ENCODE results near the gene TPSAB1.
"Not testable (repeated sequence)": the region's sequence is repeated elsewhere in the genome, so short reads cannot be mapped to it uniquely, and the experiment has no call there.

The TPSAB1 gene

GRCh38 chr16:1240436-1240835, at the start of gene TPSAB1:
Gene TPSAB1 (plus strand): TSS chr16:1240705. CDS start chr16:1240939, 234 bp downstream.
- DNase-seq: not testable (repeated sequence)

DNA sequence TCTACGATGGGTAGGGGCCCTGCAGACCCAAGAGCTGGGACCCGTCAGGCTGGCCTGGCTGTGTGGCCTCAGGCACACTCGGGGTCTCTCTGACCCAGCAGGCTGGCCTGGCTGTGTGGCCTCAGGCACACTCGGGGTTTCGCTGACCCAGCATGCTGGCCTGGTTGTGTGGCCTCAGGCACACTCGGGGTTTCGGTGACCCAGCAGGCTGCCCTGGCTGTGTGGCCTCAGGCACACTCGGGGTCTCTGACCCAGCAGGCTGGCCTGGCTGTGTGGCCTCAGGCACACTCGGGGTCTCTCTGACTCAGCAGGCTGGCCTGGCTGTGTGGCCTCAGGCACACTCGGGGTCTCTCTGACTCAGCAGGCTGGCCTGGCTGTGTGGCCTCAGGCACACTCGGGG, 49.7 kb upstream of the TPSAB1 start:
- not testable (repeated sequence) for DNase-seq

DNA sequence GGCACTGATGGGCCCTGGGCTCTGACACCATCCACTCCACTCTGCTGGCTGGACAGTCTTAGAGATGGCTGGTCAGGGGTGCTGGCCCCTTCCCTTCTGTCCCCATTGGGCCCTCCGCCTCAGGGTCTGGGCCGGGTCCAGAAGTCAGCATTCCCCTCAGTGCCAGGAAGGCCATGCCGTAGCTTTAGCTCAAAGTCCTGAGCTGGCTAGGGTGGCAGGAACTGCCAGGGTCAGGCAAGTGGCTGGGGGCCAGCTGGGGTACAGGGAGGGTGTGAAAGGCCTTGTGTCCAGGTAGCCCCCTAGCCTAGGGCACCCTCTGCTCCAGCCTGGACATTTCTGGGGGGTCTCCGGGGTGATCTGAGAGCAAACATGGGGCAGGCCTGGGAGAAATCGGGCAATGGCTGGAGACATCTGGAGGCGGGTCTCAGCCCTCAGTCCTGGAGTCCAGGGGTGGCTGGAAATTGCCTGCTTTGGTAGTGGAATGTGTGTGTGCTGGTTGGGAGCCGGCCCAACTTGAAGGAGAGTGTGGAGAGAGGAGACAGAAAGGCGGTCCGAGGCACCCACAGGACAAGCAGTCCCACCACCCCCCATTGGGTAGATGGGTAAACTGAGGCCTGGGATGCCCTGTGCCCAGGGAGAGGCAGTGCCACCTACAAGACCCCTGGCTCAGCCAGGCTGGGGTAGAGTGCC, 48.0 kb upstream of the TPSAB1 start:
- no peak for DNase-seq

DNA sequence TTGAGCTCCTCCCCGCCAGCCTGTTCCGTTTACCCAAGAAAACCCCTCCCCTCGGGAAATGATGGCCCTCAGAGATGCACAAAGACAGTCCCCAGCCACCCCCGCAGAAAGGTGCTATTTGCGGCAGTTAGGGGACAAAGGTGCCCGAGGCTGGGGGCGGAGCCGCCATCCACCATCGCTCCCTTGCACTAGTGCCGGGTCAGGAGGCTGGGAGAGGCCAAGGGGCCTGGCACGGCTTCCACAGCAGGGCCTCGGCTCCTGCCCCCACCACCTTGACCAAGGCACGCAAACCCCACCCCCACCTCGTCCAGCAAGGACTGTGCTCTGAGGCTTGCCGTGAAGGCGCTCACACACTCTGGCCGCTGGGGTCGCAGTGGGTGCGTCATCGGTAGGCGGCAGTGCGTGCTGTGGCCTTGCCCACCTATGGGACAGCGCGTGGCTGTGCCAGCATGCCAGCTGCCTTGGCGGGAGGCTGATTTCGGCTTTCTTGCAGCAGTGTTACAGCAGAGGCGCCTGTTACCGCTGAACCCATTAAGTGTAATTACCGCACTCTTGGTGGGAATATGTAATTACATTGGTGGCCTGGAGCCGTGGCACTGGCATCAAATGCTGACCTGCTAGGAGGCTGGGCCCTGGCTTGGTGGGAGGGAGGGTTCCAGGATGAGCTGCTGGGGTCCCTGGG, 47.2 kb upstream of the TPSAB1 start:
- no peak for DNase-seq

GRCh38 chr16:1193825-1194581, 46.5 kb upstream of the TPSAB1 start:
- no peak for DNase-seq

- no peak for DNase-seq
Measured at GRCh38 chr16:1194665-1195392, 45.7 kb upstream of the TPSAB1 start.

GRCh38 chr16:1195393-1195666, 45.2 kb upstream of the TPSAB1 start:
- no peak for DNase-seq

DNA sequence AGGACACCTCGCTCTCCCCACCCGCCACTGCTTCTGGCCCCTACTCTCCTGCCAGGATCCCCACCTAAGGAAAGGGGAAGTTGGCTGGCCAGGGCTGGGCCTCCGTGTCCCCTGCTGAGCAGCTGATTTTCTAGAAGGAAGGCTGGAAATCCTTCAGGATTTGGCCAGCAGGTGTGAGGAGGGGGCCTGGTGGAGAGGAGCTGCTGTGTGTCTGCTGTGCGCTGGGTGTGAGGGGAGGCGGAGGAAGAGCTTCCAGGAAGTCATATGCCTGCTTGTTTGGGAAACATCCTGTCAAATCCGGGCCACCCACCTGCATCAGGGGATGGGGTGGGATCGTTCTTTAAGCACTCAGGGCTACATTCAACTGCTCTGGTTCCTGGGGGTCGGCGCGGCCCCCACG, 44.0 kb upstream of the TPSAB1 start:
- DNase-seq: no peak

- DNase-seq: no peak
Measured at GRCh38 chr16:1197237-1197866, 43.2 kb upstream of the TPSAB1 start.

GRCh38 chr16:1198194-1198593, 42.3 kb upstream of the TPSAB1 start:
- no peak for DNase-seq

DNA sequence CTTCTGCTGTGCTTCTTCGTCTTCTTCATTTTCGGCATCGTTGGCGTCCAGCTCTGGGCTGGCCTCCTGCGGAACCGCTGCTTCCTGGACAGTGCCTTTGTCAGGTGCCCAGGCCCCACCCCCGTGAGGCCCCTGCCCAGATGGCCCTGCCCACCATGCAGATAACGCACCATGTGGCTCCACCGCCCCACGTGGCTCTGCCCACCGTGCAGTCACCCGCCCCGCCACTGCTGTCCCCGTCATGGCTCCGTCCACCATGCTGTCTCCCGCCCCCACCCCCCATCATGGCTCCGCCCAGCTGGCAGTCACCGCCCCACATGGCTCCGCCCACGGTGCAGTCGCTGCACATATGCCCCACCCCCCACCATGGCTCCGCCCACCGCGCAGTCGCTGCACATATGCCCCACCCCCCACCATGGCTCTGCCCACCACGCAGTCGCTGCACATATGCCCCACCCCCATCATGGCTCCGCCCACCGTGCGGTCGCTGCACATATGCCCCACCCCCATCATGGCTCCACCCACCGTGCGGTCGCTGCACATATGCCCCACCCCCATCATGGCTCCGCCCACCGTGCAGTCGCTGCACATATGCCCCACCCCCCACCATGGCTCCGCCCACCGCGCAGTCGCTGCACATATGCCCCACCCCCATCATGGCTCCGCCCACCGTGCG, 41.7 kb upstream of the TPSAB1 start:
- not testable (repeated sequence) for DNase-seq

DNA sequence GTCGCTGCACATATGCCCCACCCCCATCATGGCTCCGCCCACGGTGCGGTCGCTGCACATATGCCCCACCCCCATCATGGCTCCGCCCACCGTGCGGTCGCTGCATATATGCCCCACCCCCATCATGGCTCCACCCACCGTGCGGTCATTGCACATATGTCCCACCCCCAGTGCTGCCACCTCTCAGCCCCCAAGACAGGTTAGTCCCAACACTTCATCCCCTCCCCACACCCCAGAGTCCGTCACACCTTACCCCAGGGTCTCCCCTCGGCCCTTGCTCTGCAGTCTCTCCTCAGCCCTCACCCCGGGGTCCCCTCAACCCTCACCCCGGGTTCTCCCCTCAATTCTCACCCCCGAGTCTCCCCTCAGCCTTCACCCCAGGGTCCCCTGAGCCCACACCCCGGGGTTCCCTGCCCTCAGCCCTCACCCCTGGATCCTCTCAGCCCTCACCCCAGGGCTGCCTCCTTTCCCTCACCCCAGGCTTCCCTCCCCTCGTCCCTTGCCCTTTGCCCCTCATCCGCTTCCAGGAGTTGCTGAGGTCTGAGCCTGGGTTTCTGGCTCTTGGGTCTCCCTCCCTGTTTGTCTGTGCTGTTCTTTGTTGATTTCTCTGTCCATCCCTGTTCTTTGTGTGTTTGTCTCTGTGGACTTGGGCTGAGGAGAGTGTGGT, 41.0 kb upstream of the TPSAB1 start:
- no peak for DNase-seq

DNA sequence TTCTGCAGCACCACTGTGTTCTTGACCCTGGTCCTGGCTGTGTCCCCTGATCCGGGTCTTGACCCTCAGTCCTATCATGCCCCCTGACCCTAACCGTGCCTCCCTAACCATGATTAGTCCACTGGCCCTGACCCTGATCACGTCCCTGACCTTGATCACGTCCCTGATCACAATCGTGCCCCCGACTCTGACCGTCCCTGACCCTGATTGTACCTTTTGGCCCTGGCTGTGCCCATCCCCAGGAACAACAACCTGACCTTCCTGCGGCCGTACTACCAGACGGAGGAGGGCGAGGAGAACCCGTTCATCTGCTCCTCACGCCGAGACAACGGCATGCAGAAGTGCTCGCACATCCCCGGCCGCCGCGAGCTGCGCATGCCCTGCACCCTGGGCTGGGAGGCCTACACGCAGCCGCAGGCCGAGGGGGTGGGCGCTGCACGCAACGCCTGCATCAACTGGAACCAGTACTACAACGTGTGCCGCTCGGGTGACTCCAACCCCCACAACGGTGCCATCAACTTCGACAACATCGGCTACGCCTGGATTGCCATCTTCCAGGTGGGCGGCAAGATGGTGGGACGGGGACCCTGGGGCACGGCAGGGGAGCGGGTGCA, 40.4 kb upstream of the TPSAB1 start:
- no peak for DNase-seq

DNA sequence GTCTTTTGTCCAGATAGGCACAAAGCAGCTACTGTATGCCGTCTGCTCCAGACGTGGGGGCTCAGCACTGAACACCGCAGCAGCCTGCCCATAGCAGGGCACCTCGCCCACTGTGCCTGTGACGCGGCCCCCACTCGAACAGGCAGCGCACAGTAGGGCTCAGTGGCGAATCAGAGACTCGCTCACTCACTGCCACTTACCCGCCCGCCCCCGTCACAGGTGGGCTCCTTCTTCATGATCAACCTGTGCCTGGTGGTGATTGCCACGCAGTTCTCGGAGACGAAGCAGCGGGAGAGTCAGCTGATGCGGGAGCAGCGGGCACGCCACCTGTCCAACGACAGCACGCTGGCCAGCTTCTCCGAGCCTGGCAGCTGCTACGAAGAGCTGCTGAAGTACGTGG, 39.1 kb upstream of the TPSAB1 start:
- DNase-seq: no peak

DNA sequence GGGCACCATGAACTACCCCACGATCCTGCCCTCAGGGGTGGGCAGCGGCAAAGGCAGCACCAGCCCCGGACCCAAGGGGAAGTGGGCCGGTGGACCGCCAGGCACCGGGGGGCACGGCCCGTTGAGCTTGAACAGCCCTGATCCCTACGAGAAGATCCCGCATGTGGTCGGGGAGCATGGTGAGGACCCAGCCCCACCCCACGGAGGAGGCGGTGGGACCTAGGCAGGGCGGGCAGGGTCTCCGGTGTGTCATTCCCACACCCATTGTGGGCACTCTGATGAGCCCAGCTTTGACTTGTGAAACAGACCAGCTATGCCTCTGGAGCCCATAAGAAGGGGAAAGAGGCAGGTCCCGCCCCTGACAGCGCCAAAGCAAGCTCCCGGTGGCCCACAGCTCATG, 38.2 kb upstream of the TPSAB1 start:
- no peak for DNase-seq

DNA sequence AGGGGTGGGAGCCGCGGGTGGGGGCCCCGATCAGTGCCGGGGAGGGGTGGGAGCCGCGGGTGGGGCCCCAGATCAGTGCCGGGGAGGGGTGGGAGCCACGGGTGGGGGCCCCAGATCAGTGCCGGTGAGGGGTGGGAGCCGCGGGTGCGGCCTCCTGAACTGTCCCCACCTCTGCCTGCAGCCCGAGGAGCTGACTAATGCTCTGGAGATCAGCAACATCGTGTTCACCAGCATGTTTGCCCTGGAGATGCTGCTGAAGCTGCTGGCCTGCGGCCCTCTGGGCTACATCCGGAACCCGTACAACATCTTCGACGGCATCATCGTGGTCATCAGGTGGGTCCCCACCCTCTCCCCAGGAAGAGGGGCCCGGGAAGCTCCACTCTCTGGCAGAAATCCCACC, 35.6 kb upstream of the TPSAB1 start:
- no peak for DNase-seq

DNA sequence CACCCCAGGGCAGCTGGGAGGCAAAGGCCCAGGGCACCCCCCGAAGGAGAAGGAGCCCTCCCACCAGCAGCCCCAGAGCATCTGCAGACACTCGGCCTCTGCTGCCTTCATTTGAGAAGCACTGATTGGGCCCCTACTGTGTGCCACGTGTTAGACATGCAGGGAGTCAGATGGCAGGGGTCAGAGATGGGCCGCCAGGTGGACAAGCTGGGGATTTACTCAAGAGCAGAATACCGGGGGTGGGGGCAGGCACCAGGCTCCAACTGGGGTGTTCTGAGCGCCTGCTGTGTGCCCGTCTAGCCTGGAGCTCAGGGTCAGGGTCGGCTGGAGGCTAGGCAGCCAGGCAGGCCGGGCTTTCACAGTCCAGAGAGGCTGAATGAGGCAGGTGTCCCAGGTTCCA, 34.2 kb upstream of the TPSAB1 start:
- DNase-seq: no peak

GRCh38 chr16:1206786-1207185, 33.7 kb upstream of the TPSAB1 start:
- DNase-seq: no peak

DNA sequence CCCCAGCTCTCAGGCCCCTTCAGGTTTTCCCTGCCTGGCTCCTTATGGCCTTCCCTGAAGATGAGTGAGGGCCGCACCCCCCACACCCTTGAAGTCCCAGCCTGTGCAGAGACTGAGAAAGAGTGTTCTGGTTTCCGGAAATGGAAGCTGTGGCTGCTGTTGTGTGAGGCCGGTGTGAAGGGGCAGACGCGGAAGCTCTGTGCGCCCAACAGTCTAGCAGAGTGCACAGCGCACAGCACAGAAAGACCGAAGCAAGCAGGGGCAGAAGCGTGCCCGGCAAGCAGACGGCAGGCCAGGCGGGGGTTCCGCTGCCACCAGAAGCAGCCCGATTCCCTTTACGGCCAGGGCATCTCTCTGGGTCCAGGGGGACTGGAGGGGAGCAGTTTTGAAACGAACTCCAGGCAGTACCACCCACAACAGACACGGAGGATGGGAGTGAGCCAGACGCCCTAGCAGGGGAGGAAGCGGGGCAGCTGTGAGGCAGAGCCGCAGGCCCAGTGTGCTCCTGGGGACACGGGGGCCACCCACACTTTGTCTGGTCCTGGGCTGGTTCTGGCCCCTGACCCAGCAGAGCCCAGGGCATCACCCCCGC, 32.2 kb upstream of the TPSAB1 start:
- no peak for DNase-seq

GRCh38 chr16:1209081-1209480, 31.4 kb upstream of the TPSAB1 start:
- DNase-seq: no peak

DNA sequence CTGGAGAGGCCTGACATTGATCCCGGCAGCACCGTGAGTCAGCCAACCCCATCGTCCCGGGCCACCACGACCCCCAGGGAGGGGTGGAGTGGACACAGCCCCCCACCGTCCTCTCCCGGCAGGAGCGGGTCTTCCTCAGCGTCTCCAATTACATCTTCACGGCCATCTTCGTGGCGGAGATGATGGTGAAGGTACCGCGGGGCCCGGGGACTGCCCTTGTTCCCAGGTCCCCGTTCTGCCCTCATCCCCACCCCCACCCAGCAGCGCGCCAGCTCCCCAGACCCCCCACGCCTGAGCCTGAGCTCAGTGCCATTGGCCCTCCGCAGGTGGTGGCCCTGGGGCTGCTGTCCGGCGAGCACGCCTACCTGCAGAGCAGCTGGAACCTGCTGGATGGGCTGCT, 30.0 kb upstream of the TPSAB1 start:
- DNase-seq: no peak

Data from fibroblast of skin of right biceps (primary cell).